GM23338 (cell line): ENCODE results near the gene HTR7. TPM values are rescaled to one million over a fixed set of nuclear protein-coding genes. Genes with fewer than 3 reads are reported as not detected.

Experiments used
- ATAC-seq: fragments of 200-7000 bp; cut with Tn5 transposase; 3 replicates; pipeline ENCODE4 v1.9.1; 2020
- DNase-seq: peaks from one replicate; pipeline ENCODE4 v3.0.0-alpha.2; 2015; ENCODE audit warnings: low spot score
- H2AFZ ChIP-seq: fragments of 200-600 bp; sonication (generic); 2 replicates; pipeline ENCODE4 v1.8.0; 2016; ENCODE audit warnings: antibody characterized with exemption, mild to moderate bottlenecking, moderate library complexity
- H3F3A ChIP-seq: fragments of 200-600 bp; sonication (generic); replicated peaks from 2 replicates; pipeline ENCODE4 v1.8.0; 2017; ENCODE audit warnings: antibody characterized with exemption, mixed run types, low read depth
- H3K27ac ChIP-seq: fragments of 200-600 bp; sonication (generic); 2 replicates; pipeline ENCODE4 v1.6.1; 2016; ENCODE audit warnings: low read depth
- H3K27me3 ChIP-seq: fragments of 200-600 bp; sonication (generic); 2 replicates; pipeline ENCODE4 v1.8.0; 2016; ENCODE audit warnings: mild to moderate bottlenecking, mixed run types, moderate library complexity; ENCODE audit not compliant: insufficient read depth
- H3K36me3 ChIP-seq: fragments of 200-600 bp; sonication (generic); 2 replicates; pipeline ENCODE4 v1.8.0; 2016; ENCODE audit warnings: mild to moderate bottlenecking; ENCODE audit not compliant: insufficient read depth
- H3K4me1 ChIP-seq: fragments of 200-600 bp; sonication (generic); 2 replicates; pipeline ENCODE4 v1.8.0; 2016; ENCODE audit warnings: mild to moderate bottlenecking, moderate library complexity; ENCODE audit not compliant: insufficient read depth
- H3K4me2 ChIP-seq: fragments of 200-600 bp; sonication (generic); 2 replicates; pipeline ENCODE4 v1.7.1; 2017; ENCODE audit warnings: mixed run types
- H3K4me3 ChIP-seq: fragments of 200-600 bp; sonication (generic); 2 replicates; pipeline ENCODE4 v1.6.1; 2016; ENCODE audit warnings: mixed run types
- H3K79me2 ChIP-seq: fragments of 200-600 bp; sonication (generic); replicated peaks from 2 replicates; pipeline ENCODE4 v1.8.0; 2017; ENCODE audit warnings: mild to moderate bottlenecking; ENCODE audit not compliant: insufficient read depth
- H3K9me2 ChIP-seq: fragments of 200-600 bp; sonication (generic); 2 replicates; pipeline ENCODE4 v1.8.0; 2017; ENCODE audit not compliant: insufficient read depth
- H4K20me1 ChIP-seq: fragments of 200-600 bp; sonication (generic); replicated peaks from 2 replicates; pipeline ENCODE4 v1.8.0; 2017; ENCODE audit warnings: mild to moderate bottlenecking; ENCODE audit not compliant: insufficient read depth
- H3K27ac Mint-ChIP-seq: 2 replicates; pipeline ENCODE4 v1.8.0; 2020; ENCODE audit warnings: inconsistent platforms, mild to moderate bottlenecking, moderate library complexity, mixed read lengths
- H3K27me3 Mint-ChIP-seq: 3 replicates; pipeline ENCODE4 v1.8.0; 2022; ENCODE audit warnings: low read depth, mild to moderate bottlenecking, moderate library complexity, mixed read lengths, inconsistent platforms; ENCODE audit not compliant: insufficient read depth, poor library complexity
- H3K36me3 Mint-ChIP-seq: 3 replicates; pipeline ENCODE4 v1.8.0; 2021; ENCODE audit warnings: low read depth, mild to moderate bottlenecking, inconsistent platforms, moderate library complexity, mixed read lengths
- H3K4me1 Mint-ChIP-seq: 3 replicates; pipeline ENCODE4 v1.8.0; 2020; ENCODE audit warnings: mild to moderate bottlenecking, inconsistent platforms, mixed read lengths
- H3K4me3 Mint-ChIP-seq: 3 replicates; pipeline ENCODE4 v1.8.0; 2021; ENCODE audit warnings: moderate library complexity, mild to moderate bottlenecking, inconsistent platforms, mixed read lengths
- H3K9me3 Mint-ChIP-seq: 3 replicates; pipeline ENCODE4 v1.8.0; 2020; ENCODE audit warnings: moderate library complexity, mild to moderate bottlenecking, inconsistent platforms, mixed read lengths
- CREB1 ChIP-seq: fragments of 250-450 bp; sonication (Bioruptor Pico); IDR thresholded peaks from 2 replicates; pipeline ENCODE4 v1.5.0; 2020; ENCODE audit warnings: low read depth, mild to moderate bottlenecking, moderate library complexity
- ETS1 ChIP-seq: IDR thresholded peaks from 2 replicates; pipeline ENCODE4 v1.6.1; 2016; ENCODE audit warnings: antibody characterized with exemption
- EZH2 ChIP-seq: fragments of 200-600 bp; sonication (generic); IDR thresholded peaks from one replicate; pipeline ENCODE4 v1.8.0; 2017; ENCODE audit warnings: antibody characterized with exemption, mild to moderate bottlenecking, low read depth; ENCODE audit not compliant: unreplicated experiment
- EZH2phosphoT487 ChIP-seq: fragments of 200-600 bp; sonication (generic); IDR thresholded peaks from one replicate; pipeline ENCODE4 v1.8.1; 2018; ENCODE audit warnings: antibody characterized with exemption; ENCODE audit not compliant: unreplicated experiment
- JUNB ChIP-seq: IDR thresholded peaks from one replicate; pipeline ENCODE4 v1.6.1; 2016; ENCODE audit warnings: antibody characterized with exemption; ENCODE audit not compliant: unreplicated experiment
- NANOG ChIP-seq: IDR thresholded peaks from 2 replicates; pipeline ENCODE4 v1.6.1; 2016; ENCODE audit warnings: antibody characterized with exemption, borderline replicate concordance
- POLR2AphosphoS5 ChIP-seq: IDR thresholded peaks from 2 replicates; pipeline ENCODE4 v1.6.1; 2016; ENCODE audit warnings: antibody characterized with exemption, low read depth
- STAT1 ChIP-seq: IDR thresholded peaks from one replicate; pipeline ENCODE4 v1.6.1; 2016; ENCODE audit warnings: antibody characterized with exemption; ENCODE audit not compliant: unreplicated experiment
- ZNF114 ChIP-seq: fragments of 250-450 bp; sonication (Bioruptor Pico); IDR thresholded peaks from 2 replicates; pipeline ENCODE4 v1.5.0; 2020; ENCODE audit warnings: mild to moderate bottlenecking, moderate library complexity
- ZNF331 ChIP-seq: fragments of 250-450 bp; sonication (Bioruptor Pico); IDR thresholded peaks from 2 replicates; pipeline ENCODE4 v1.5.0; 2020; ENCODE audit warnings: low read depth, mild to moderate bottlenecking, moderate library complexity
- polyA plus RNA-seq: library from polyadenylated mRNA; unstranded; fragments of >200 nt; fragmentation: Nextera tagmentation; extraction: Ambion mirVana; gene quantifications from 2 replicates; pipeline ENCODE4 v1.2.1, GENCODE V29; 2016
- total RNA-seq: library from RNA; depleted of rRNA; stranded (reverse); fragments of >200 nt; shearing (Covaris generic); gene quantifications from 2 replicates; pipeline ENCODE4 v1.2.3, GENCODE V29; 2014
- TF ChIP-seq, protein P1 (sequence below), 2 experiments: fragments of 200-600 bp in 1 of 2; sonication (generic) in 1 of 2; conservative IDR thresholded peaks; 2 replicates each; pipeline versions ENCODE4 v1.5.1 to v1.6.1; 2016 to 2017; ENCODE audit warnings: antibody characterized with exemption in 2 of 2, low read depth in 2 of 2, mild to moderate bottlenecking in 2 of 2, moderate library complexity in 1 of 2
- TF ChIP-seq, protein P2 (sequence below): fragments of 250-450 bp; sonication (Bioruptor Pico); IDR thresholded peaks from 2 replicates; pipeline ENCODE4 v1.5.0; 2020; ENCODE audit warnings: mild to moderate bottlenecking, moderate library complexity
- TF ChIP-seq, protein P3 (sequence below): IDR thresholded peaks from one replicate; pipeline ENCODE4 v1.6.1; 2018; ENCODE audit warnings: antibody characterized with exemption; ENCODE audit not compliant: unreplicated experiment

The HTR7 gene
- total and polyA plus RNA-seq, 2 experiments from 2014 or later, result 7.0 to 42.2 TPM

DNA sequence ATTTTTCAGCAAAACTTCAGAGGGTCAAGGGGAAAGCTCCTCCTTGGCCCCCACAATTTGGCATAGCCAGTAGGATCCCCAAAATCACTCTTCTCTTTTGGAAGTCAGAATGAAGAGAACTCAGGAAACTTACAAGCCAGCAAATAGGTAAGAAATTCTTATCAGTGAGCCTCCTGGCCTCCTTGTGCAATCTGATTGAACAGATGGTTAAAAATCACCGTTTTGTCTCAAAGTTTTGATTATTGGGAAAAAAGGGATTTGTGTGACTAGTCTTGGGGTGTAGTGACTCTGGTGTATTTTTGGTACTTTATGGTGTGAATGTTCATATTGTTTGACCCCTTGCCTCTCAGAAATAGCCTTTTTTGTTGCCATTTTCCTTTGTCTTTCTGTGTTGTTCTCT is 56.2 kb downstream of the HTR7 start:
- Mint-ChIP-seq H3K27me3 (peaks cover 5% of the 10 kb centered on the region), H3K4me3 (no peak overlapping the region), H3K4me1 (peaks cover 40% of the 10 kb centered on the region), H3K36me3 (peaks cover 79% of the 10 kb centered on the region), H3K27ac (no peak overlapping the region), H3K9me3 (peaks cover 45% of the 10 kb centered on the region)
- TF ChIP-seq ZNF331 (CRISPR knock-in tag) (no peak), ZNF114 (CRISPR knock-in tag) (no peak), POLR2AphosphoS5 (no peak), CREB1 (CRISPR knock-in tag) (no peak), EZH2 (no peak), ETS1 (no peak), STAT1 (no peak), JUNB (no peak), NANOG (no peak), EZH2phosphoT487 (no peak)
- TF ChIP-seq, protein P1, sequence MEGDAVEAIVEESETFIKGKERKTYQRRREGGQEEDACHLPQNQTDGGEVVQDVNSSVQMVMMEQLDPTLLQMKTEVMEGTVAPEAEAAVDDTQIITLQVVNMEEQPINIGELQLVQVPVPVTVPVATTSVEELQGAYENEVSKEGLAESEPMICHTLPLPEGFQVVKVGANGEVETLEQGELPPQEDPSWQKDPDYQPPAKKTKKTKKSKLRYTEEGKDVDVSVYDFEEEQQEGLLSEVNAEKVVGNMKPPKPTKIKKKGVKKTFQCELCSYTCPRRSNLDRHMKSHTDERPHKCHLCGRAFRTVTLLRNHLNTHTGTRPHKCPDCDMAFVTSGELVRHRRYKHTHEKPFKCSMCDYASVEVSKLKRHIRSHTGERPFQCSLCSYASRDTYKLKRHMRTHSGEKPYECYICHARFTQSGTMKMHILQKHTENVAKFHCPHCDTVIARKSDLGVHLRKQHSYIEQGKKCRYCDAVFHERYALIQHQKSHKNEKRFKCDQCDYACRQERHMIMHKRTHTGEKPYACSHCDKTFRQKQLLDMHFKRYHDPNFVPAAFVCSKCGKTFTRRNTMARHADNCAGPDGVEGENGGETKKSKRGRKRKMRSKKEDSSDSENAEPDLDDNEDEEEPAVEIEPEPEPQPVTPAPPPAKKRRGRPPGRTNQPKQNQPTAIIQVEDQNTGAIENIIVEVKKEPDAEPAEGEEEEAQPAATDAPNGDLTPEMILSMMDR (conservative IDR thresholded peaks at IDR 0.05; ENCODE audit: low read depth in 2 of 2), result no peak
- TF ChIP-seq, protein P2, sequence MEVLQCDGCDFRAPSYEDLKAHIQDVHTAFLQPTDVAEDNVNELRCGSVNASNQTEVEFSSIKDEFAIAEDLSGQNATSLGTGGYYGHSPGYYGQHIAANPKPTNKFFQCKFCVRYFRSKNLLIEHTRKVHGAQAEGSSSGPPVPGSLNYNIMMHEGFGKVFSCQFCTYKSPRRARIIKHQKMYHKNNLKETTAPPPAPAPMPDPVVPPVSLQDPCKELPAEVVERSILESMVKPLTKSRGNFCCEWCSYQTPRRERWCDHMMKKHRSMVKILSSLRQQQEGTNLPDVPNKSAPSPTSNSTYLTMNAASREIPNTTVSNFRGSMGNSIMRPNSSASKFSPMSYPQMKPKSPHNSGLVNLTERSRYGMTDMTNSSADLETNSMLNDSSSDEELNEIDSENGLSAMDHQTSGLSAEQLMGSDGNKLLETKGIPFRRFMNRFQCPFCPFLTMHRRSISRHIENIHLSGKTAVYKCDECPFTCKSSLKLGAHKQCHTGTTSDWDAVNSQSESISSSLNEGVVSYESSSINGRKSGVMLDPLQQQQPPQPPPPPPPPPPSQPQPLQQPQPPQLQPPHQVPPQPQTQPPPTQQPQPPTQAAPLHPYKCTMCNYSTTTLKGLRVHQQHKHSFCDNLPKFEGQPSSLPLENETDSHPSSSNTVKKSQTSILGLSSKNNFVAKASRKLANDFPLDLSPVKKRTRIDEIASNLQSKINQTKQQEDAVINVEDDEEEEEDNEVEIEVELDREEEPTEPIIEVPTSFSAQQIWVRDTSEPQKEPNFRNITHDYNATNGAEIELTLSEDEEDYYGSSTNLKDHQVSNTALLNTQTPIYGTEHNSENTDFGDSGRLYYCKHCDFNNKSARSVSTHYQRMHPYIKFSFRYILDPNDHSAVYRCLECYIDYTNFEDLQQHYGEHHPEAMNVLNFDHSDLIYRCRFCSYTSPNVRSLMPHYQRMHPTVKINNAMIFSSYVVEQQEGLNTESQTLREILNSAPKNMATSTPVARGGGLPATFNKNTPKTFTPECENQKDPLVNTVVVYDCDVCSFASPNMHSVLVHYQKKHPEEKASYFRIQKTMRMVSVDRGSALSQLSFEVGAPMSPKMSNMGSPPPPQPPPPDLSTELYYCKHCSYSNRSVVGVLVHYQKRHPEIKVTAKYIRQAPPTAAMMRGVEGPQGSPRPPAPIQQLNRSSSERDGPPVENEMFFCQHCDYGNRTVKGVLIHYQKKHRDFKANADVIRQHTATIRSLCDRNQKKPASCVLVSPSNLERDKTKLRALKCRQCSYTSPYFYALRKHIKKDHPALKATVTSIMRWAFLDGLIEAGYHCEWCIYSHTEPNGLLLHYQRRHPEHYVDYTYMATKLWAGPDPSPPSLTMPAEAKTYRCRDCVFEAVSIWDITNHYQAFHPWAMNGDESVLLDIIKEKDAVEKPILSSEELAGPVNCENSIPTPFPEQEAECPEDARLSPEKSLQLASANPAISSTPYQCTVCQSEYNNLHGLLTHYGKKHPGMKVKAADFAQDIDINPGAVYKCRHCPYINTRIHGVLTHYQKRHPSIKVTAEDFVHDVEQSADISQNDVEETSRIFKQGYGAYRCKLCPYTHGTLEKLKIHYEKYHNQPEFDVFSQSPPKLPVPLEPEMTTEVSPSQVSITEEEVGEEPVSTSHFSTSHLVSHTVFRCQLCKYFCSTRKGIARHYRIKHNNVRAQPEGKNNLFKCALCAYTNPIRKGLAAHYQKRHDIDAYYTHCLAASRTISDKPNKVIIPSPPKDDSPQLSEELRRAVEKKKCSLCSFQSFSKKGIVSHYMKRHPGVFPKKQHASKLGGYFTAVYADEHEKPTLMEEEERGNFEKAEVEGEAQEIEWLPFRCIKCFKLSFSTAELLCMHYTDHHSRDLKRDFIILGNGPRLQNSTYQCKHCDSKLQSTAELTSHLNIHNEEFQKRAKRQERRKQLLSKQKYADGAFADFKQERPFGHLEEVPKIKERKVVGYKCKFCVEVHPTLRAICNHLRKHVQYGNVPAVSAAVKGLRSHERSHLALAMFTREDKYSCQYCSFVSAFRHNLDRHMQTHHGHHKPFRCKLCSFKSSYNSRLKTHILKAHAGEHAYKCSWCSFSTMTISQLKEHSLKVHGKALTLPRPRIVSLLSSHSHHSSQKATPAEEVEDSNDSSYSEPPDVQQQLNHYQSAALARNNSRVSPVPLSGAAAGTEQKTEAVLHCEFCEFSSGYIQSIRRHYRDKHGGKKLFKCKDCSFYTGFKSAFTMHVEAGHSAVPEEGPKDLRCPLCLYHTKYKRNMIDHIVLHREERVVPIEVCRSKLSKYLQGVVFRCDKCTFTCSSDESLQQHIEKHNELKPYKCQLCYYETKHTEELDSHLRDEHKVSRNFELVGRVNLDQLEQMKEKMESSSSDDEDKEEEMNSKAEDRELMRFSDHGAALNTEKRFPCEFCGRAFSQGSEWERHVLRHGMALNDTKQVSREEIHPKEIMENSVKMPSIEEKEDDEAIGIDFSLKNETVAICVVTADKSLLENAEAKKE (CRISPR knock-in tag), result no peak
- TF ChIP-seq, protein P3, sequence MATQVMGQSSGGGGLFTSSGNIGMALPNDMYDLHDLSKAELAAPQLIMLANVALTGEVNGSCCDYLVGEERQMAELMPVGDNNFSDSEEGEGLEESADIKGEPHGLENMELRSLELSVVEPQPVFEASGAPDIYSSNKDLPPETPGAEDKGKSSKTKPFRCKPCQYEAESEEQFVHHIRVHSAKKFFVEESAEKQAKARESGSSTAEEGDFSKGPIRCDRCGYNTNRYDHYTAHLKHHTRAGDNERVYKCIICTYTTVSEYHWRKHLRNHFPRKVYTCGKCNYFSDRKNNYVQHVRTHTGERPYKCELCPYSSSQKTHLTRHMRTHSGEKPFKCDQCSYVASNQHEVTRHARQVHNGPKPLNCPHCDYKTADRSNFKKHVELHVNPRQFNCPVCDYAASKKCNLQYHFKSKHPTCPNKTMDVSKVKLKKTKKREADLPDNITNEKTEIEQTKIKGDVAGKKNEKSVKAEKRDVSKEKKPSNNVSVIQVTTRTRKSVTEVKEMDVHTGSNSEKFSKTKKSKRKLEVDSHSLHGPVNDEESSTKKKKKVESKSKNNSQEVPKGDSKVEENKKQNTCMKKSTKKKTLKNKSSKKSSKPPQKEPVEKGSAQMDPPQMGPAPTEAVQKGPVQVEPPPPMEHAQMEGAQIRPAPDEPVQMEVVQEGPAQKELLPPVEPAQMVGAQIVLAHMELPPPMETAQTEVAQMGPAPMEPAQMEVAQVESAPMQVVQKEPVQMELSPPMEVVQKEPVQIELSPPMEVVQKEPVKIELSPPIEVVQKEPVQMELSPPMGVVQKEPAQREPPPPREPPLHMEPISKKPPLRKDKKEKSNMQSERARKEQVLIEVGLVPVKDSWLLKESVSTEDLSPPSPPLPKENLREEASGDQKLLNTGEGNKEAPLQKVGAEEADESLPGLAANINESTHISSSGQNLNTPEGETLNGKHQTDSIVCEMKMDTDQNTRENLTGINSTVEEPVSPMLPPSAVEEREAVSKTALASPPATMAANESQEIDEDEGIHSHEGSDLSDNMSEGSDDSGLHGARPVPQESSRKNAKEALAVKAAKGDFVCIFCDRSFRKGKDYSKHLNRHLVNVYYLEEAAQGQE, result no peak
- H4K20me1 ChIP-seq, result no peaks in the 10 kb centered on the region
- H3K27ac ChIP-seq, result no peak overlapping the region
- H3K36me3 ChIP-seq, result no peaks in the 10 kb centered on the region
- no peak for DNase-seq
- no peaks in the 10 kb centered on the region for H3K27me3 ChIP-seq
- H2AFZ ChIP-seq, result no peak overlapping the region
- no peak overlapping the region for H3K4me2 ChIP-seq
- peaks cover 77% of the 10 kb centered on the region for H3K79me2 ChIP-seq
- peaks cover 8% of the 10 kb centered on the region for H3K9me2 ChIP-seq
- no peaks in the 10 kb centered on the region for H3F3A ChIP-seq
- peaks cover 50% of the 10 kb centered on the region for H3K4me1 ChIP-seq
- ATAC-seq, result no peak
- H3K4me3 ChIP-seq, result no peak overlapping the region
